NCI-H1694 treated with DMSO at 0.1 percent for 48 hours (cell line): Measurements from ENCODE around the gene TRIM47.
A peak's percentile ranks its signal among the peaks of the same experiment; 100 is the strongest.
"Not testable (repeated sequence)": the region's sequence is repeated elsewhere in the genome, so short reads cannot be mapped to it uniquely, and the experiment has no call there.

Experiments used
- DNase-seq: peaks from one replicate; lab custom pipeline; 2025; lab: John Stamatoyannopoulos, UW

Gene TRIM47

DNA sequence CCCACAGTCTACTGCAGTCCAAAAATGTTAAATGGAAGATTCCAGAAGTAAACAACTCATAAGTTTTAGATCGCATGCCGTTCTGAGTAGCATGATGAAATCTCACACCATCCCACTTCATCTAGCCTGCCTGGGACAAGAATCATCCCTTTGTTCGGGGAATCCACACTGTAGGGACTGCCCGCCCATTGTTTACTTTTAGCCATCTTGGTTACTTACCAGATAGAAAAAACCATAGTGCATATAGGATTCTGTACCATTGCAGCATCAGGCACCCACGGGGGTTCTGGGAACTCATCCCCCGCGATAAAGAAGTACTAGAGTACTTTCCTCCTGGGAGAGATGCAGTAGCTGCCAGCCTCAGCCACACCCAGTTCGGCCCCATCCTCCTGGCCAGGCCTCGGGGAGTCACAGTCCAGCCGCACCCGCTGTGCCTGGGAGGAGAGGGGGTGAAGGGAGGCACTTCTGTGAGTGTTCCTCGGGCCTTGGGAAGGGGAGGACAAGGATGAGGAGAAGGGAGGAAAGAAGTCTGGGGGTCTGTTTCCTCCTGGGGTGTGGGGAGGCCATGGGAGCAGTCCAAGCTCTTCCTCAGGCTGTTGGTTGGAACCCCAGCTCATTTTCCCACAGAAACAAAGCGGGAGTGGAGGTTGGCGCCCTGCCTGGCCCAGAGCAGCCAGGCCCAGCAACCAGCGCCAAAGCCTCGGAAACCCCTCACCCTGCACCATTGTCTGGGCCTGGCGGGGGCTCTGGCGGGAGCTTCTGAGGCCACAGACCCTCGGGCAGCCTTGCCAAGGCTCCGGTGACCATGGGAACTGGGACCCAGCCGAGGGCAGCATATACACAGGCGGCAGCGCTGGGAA is 8.9 kb downstream of the TRIM47 start:
- no peak for DNase-seq

DNA sequence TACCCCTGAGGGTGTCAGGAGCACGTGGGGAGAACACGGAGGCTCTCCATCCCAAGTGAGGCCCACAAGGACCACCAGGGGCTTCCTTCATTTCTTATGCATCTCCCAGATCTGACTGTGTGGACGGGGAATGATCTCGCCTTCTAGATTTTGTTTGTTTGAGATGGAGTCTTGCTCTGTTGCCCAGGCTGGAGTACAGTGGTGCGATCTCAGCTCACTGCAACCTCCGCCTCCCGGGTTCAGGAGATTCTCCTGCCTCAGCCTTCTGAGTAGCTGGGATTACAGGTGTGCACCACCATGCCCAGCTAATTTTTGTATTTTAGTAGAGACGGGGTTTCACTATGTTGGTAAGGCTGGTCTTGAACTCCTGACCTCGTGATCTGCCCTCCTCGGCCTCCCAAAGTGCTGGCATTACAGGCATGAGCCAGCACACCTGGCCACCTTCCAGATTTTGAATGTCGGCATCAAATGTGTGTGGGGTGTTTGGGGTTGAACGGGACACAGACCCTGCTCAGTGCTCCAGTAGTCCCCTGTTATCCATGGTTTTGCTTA is 9.6 kb downstream of the TRIM47 start:
- DNase-seq, result not testable (repeated sequence)

DNA sequence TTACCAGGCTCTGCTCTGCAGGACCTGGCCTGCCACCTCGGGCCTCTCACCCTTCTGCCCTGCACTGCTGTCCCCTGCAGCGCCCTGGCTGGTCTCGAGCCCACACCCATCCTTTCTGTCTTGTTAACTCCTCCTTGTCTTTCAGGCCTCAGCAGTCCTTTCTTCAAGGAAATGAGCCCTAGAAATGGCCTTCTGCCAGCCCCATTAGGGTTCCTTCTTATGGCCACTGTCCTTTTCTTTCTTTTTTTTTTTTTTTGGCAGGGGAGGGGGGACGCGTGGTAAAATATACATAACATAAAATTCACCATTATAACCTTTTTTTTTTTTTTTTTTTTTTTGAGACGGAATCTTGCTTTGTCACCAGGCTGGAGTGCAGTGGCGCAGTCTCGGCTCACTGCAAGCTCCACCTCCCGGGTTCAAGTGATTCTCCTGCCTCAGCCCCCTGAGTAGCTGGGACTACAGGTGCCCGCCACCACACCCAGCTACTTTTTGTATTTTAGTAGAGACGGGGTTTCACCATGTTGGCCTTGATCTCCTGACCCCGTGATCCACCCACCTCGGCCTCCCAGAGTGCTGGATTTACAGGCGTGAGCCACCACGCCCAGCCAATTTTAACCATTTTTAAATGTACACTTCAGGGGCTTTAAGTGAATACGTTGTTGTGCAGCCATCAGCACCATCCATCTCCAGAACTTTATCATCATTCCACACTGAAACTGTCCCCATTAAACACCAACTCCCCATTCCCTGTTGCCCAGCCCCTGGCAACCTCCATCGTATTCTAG is 12.8 kb downstream of the TRIM47 start:
- not testable (repeated sequence) for DNase-seq

DNA sequence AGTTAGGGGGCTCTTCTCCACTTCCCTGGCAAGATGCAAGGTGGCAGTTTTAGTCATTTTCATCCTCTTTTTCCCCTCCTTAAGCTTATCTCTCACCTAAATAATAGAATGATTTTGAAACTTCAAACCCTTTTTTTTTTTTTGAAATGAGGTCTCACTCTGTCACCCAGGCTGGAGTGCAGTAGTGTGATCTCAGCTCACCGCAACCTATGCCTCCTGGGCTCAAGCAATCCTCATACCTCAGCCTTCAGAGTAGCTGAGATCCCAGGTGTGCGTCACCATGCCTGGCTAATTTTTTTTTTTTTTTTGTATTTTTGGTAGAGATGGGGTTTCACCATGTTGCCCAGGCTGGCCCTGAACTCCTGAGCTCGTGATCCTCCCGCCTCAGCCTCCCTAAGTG is 13.5 kb downstream of the TRIM47 start:
- DNase-seq, result not testable (repeated sequence)

DNA sequence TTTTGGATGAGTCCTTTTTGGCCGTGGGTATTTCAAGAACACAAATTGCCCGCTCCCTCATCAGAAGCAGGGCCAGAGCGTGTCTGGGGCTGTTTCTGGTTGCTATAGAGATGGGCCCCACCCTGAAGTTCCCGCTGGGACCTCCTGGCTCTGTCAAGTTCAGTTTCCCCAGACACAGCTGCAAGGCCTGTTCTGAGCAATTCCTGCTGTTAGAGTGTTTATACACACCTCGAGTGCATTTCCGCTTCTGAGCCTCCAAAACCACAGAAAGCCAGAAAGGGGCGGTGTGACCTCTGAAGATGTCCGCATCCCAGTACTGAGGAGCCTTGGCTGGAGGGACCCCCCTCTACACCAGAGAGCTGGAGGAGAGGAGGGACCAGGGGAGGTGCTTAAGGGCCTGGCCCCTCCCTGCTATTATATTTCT is 13.9 kb downstream of the TRIM47 start:
- DNase-seq, result no peak

DNA sequence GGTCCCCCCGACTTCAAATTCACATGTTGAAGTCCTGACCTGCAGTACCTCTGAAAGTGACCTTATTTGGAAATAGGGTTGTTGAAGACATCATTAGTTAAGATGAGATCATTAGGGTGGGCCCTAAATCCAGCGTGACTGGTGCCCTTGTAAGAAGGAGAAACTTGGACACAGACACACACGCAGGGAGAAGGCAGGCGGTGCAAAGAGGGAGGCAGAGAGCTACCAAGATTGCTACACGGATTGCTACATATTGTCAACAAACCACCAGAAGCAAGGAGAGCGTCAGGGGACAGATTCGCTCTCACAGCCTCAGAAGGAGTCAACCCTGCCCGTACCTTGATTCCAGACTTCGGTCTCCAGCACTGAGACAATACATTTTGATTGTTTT is 16.5 kb downstream of the TRIM47 start:
- no peak for DNase-seq

DNA sequence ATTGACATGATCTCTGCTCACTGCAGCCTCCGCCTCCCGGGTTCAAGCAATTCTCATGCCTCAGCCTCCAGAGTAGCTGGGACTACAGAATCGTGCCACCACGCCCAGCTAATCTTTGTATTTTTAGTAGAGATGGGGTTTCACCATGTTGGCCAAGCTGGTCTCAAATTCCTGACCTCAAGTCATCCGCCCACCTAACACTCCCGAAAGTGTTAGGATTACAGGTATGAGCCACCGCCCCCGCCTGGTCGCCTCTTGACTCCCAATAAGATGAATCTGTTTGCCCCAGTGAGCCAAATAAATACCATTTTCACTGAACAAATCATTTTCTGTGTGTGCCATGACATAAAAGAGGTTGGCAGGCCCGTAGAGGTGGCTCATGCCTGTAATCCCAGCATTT is 19.0 kb downstream of the TRIM47 start:
- not testable (repeated sequence) for DNase-seq

DNA sequence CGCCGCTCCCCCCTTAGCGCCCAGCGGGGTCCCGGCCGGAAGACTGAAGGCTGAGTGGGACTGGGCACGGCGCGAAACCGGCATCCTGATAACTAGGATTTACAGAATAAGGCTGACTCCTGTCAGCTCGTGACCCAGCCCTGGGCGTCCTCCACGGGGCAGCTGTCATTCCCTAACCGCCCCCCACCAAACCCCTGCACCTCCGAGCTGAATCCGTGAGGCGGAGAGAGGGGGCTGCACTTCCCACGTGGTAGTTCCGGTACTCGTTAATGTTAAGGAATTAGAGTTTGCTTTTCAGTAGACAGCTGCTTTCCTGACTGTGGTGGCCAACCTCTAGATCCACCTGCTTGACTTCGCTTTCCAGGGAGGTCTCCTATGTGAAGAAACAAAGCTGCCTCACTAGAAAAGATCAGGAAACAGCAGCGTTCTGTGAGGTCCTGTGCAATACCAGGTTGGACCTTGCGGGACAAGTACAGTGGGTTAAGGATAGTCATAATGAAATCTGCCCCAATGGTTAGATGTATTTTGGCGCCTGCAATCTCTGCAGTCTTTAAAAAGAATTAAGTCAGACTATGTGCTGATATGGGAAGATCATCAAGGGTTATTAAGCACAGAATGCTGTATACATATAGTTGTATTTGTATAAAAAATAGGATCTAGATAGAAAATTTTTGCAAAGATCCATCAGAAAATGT is 22.2 kb downstream of the TRIM47 start:
- DNase-seq, result no peak

DNA sequence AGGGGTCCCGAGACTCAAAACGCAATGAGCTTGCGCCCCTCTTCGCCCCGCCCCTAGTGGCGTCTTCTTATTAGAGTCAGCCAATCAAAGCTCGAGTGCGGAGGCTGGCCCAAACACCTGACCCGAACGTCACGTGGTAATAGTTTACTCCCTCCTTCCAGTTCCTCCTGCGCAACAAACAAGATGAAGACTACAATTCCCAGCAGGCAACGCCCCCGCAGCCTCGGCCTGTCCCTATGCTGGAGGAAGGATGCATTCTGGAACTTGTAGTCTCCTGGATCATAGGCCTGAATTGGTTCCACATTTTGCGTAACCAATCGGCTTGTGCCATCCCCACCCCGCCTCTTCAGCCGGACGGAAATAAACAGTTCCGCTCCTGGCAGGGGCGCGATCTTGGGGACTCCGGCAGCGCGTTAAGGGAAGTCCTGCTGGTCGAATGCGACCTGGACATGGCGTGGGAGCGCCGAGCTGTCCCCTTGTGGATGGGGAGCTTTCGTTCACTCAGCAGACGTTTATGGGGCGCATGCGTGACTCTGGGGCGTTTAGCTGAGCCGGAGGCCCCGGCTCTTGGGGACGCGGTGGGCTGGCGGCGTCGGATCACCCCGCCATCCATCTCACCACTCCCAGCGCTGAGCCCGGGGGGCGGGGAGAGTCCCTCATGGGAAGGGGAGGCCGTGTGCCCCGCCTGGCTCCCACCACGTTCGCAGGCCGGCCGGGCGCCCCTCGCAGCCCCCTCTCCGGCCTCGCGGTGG is 22.9 kb downstream of the TRIM47 start, which contains the start of gene WBP2:
WBP2 (minus strand) TSS at position 26 of the 752 bp plus-strand sequence. CDS start 38 bp downstream, outside the sequence.
- DNase-seq, result peak; percentile 100

DNA sequence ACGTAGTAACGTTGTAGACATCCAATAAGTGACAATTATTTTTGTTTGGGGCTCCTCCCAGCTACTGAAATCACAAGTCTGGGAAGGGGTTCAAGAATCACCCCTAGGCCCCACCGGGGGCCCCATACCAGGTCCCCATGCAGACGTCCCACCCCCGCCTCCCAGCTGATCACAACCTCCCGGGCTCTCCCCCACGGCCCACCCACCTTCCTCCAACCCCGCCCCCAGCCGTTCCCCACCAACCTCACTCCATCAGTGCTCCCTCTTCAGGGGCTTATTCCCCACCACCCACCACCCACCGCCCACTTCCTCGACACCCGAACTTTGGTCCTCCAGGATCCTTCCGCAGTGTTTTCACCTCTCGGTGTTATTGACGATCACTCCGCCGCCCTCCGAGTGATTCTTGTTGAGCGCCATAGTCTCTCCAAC is 23.5 kb downstream of the TRIM47 start:
- DNase-seq, result no peak

DNA sequence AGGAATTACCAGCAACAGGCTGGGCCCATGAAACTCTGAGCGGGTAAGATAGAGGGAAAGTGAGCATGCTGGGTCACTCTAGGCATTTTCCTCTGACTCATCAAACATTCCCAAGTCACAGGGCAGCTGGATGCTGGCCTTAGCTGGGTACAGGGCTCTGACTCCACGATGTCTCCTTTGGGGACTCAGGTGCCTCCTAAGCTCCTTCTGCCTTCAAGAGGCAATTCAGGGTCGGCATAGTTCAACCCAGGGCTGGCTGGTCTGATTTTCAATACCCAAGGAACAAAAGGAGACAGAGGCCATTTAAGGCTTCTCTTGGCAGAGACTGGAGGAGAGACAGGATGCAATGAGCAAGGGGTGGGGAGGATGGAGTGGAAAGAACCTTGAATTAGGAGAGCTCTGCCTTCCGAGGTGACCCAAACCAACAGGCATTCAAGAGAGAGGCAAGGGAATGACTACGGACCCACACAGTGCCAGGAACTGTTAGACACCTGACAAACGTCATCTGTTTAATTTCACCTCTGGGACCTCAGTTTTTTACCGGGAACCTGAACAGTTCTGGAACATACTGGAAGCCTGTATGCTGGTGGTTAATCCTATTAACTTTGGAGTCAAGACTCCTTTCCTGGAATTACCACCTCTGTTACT is 24.2 kb downstream of the TRIM47 start:
- DNase-seq, result no peak

DNA sequence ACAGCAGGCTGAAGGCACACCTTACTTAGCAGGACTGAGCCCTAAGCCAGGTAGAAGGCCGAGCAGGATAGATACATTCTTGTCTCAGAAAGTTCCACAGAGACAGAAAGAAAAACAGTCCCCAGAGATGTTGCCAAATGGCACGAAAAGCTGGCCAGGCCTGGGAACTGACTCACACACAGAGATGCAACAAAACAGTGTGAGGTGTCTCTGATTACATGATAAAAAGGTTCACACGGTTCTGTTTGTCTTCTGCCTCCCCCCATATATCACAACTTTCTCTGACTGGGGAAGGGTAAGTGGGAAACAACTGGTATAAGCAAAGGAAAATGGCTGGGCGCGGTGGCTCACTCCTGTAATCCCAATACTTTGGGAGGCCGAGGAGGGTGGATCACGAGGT is 24.9 kb downstream of the TRIM47 start:
- DNase-seq, result no peak

DNA sequence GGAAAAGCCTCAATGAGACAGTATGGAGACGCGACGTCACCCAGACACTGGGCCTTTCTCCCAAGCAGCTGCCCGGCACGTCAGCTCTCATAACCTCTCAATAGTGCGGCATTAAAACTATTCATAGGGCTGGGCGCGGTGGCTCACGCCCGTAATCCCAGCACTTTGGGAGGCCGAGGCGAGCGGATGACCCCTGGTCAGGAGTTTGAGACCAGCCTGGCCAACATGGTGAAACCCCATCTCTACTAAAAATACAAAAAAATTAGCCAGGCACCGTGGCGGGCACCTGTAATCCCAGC is 26.7 kb downstream of the TRIM47 start:
- DNase-seq, result not testable (repeated sequence)

DNA sequence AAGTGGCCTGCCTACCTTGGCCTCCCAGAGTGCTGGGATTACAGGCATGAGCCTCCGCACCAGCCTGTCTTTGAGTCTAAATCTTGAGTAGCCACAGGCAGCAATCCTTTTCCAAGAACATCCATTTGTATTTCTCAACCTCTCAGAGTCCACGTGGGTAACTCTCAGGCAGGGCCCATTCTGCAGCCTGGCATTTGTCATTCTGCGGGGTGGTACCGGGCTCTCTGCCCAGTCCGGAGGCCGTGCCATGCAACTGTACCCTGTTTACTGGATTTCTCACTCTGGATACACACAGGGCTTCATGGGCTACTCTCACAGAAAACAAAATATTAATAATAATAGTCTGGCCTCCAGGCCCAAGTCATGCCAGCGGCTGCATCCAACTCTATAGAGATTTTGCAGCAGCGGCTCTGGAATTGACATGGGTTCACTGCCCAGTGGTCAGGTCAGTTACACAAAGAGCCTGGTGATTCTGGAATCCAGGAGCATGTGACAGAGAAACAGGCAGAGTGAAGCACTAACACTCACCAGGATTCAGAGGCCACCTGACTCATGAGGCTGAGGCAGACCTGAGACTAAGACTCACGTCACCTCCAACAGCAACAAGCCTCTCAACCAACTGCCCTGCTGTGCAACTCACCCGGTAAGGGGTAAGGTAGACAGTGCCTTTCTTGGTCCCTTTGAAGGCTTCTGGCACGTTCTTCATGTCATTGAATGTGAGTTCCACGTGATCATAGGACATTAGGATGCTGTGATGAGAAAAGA is 27.3 kb downstream of the TRIM47 start:
- DNase-seq, result no peak

DNA sequence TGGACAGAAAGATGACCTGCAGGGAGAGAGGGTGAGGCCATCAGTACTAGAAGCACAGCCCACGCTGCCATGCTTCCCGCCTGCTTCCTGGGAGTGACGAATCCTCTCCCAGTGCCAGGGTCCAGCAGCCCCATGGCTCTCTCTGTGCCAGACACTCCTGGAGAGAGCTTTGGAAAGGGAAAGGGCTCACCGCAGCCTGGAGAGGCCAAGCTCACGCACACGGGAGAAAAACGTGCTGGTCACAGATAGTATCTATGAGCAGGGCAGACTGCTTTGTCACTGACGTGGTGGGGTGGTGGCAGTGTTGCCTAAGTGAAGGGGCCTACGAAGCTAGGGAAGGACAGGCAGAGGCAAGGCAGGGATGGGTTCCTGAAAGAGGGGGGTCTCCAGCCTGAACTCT is 28.7 kb downstream of the TRIM47 start:
- DNase-seq, result no peak

DNA sequence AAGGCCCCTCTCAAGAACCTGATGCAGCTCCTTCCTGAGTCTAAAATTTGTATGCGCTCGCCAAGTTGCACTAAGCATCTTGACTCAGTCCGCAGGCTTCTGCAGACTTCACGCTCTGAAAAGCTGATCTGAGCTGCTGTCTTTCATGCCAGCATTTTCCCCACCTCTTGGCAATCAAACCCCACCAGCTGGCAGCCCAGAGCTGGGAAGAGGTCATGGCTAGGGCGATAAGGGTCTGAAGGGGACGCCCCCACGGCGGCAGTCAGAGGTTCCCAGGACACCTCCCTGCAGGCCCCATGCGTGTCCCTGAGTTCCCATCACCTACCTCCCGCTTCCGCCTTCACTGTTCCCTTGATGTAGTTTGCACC is 29.1 kb downstream of the TRIM47 start:
- DNase-seq, result no peak

DNA sequence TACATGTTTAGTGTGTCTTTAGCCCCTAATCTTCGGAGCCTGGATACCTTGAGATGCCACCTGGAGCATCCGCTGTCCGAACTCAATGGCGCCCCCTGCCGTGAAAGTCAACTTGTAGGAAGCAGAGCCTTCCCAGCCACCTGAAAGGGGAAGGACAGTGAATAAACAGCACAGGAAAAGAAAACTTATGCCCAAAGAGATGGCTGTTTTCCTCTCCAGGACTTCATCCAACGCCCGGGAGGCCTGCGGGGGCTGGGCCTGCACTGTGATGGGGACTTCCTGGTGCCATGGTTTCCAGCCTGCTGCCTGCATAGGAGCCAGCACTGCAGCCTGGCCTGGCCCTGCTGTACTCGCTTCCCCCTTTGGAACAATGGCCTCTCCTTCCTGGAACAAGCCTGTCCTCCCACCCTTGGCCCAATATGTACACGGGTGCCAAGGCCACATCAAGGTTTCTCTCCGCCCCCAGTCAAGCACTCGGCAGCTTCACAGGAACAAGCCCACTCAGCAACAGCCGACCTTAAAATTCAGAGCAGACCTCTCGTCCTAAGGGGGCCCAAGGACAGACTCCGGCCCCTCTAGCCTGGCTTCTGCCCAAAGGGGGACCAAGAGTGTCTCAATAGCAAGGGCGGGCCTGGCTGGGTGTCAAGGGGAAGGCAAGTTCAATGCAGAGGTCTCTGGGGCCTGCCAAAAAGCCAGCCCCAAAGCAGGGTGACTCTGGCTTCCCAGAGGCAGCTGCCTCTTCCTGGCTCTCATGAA is 29.7 kb downstream of the TRIM47 start:
- DNase-seq, result peak; percentile 52

DNA sequence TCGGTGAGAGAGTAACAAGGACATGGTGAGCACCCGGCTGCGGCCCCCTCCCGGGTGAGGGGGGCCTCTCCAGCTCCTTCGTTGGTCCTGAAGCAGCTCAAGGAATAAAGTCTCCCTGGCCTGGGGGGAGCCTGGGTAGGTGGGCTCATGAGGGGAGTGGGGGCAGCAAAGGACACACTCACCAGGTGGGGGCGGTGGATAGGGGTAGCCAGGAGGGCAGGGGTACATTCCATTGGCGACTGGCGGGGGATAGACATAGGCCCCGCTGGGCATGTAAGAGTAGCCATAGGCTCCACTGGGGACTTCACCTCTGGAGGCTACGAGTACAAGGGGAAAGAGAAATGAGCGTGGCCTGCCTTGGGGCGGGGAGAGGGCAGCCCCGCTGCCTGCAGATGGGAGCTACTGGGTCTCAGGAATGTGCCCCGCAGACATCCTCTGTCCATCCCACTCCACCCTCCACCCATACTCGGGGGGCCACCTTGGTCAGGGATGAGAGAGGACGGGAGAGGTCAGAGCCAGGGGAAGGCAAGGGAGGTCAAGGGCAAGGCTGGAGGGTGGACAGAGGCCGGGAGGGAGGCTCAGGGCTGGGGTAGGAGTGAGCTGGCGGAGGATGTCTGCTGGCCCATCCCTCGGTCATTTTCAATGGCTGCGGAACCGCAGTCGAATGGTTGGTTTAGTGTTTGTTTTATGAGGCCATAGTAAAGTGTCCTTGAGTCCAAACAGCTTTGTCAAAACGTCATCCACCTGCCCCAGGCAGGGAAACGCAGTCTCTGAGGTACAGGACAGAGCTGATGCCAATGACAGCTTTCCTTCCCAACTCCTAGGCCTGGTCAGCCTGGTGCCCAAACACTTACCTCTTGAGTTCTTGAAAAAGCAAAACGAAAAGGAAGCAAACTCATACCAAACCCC is 30.5 kb downstream of the TRIM47 start:
- DNase-seq, result no peak
